ENCODE measurements around the gene USP33. TPM values are rescaled to one million over a fixed set of nuclear protein-coding genes. Genes with fewer than 3 reads are reported as not detected.

The USP33 gene
- total RNA-seq, 1 experiment from 2014 or later, result 61.6 TPM

DNA sequence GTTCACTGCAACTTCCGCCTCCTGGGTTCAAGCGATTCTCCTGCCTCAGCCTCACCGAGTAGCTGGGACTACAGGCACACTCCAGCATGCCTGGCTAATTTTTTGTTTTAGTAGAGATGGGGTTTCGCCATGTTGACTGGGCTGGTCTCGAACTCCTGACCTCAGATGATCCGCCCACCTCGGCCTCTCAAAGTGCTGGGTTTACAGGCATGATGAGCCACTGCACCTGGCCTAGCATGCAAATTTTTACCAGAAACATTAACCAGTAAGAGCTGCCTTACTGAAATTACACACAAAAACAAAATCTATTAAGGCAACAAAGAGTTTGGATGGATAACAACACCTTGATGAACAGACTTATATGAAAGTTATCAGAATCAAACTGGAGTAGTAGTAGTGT lies 89.3 kb downstream of the USP33 start (continued):
- TF ChIP-seq OVOL2 (CRISPR knock-in tag; IDR thresholded peaks at IDR 0.05; ENCODE audit: borderline replicate concordance), result no peak
- TF ChIP-seq FOXK1 (CRISPR knock-in tag; IDR thresholded peaks at IDR 0.05), result no peak
- no peak for TF ChIP-seq JUN (CRISPR knock-in tag; IDR thresholded peaks at IDR 0.05)
- TF ChIP-seq, protein P1, sequence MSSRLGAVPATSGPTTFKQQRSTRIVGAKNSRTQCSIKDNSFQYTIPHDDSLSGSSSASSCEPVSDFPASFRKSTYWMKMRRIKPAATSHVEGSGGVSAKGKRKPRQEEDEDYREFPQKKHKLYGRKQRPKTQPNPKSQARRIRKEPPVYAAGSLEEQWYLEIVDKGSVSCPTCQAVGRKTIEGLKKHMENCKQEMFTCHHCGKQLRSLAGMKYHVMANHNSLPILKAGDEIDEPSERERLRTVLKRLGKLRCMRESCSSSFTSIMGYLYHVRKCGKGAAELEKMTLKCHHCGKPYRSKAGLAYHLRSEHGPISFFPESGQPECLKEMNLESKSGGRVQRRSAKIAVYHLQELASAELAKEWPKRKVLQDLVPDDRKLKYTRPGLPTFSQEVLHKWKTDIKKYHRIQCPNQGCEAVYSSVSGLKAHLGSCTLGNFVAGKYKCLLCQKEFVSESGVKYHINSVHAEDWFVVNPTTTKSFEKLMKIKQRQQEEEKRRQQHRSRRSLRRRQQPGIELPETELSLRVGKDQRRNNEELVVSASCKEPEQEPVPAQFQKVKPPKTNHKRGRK (CRISPR knock-in tag; IDR thresholded peaks at IDR 0.05; ENCODE audit: borderline replicate concordance), result no peak
- no peak for TF ChIP-seq ZNF416 (CRISPR knock-in tag; IDR thresholded peaks at IDR 0.05)
- TF ChIP-seq, protein P2, sequence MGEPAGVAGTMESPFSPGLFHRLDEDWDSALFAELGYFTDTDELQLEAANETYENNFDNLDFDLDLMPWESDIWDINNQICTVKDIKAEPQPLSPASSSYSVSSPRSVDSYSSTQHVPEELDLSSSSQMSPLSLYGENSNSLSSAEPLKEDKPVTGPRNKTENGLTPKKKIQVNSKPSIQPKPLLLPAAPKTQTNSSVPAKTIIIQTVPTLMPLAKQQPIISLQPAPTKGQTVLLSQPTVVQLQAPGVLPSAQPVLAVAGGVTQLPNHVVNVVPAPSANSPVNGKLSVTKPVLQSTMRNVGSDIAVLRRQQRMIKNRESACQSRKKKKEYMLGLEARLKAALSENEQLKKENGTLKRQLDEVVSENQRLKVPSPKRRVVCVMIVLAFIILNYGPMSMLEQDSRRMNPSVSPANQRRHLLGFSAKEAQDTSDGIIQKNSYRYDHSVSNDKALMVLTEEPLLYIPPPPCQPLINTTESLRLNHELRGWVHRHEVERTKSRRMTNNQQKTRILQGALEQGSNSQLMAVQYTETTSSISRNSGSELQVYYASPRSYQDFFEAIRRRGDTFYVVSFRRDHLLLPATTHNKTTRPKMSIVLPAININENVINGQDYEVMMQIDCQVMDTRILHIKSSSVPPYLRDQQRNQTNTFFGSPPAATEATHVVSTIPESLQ (CRISPR knock-in tag; IDR thresholded peaks at IDR 0.05), result no peak
- TF ChIP-seq, protein P3, sequence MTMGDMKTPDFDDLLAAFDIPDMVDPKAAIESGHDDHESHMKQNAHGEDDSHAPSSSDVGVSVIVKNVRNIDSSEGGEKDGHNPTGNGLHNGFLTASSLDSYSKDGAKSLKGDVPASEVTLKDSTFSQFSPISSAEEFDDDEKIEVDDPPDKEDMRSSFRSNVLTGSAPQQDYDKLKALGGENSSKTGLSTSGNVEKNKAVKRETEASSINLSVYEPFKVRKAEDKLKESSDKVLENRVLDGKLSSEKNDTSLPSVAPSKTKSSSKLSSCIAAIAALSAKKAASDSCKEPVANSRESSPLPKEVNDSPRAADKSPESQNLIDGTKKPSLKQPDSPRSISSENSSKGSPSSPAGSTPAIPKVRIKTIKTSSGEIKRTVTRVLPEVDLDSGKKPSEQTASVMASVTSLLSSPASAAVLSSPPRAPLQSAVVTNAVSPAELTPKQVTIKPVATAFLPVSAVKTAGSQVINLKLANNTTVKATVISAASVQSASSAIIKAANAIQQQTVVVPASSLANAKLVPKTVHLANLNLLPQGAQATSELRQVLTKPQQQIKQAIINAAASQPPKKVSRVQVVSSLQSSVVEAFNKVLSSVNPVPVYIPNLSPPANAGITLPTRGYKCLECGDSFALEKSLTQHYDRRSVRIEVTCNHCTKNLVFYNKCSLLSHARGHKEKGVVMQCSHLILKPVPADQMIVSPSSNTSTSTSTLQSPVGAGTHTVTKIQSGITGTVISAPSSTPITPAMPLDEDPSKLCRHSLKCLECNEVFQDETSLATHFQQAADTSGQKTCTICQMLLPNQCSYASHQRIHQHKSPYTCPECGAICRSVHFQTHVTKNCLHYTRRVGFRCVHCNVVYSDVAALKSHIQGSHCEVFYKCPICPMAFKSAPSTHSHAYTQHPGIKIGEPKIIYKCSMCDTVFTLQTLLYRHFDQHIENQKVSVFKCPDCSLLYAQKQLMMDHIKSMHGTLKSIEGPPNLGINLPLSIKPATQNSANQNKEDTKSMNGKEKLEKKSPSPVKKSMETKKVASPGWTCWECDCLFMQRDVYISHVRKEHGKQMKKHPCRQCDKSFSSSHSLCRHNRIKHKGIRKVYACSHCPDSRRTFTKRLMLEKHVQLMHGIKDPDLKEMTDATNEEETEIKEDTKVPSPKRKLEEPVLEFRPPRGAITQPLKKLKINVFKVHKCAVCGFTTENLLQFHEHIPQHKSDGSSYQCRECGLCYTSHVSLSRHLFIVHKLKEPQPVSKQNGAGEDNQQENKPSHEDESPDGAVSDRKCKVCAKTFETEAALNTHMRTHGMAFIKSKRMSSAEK (CRISPR knock-in tag; IDR thresholded peaks at IDR 0.05; ENCODE audit: borderline replicate concordance), result no peak
- no peak for TF ChIP-seq ATF1 (CRISPR knock-in tag; IDR thresholded peaks at IDR 0.05)

DNA sequence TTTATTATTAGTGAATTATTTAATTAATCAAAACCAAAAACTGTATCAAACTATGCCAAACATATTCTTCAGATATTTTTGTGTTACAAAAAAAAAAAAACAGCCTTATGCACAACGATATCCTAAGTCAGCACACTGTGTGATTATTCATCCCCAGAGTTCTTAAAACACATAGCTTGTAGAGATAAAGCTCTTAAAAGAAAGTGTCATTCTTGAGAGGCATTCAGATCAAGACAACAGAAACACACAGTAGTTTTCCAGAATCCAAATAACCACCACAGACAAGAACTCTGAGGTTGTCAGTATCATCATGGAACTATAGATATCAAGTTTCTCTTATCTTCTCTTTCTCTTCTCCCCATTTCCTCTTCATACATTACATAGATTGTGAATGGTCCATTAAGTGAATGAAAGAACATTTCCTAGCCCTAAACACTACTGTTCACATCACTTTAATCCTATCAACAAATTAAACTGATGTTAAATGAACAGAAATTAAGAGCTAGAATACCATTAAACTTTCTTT lies 90.7 kb downstream of the USP33 start:
- no peaks in the 10 kb centered on the region for H3K9me3 Mint-ChIP-seq
- TF ChIP-seq CREB1 (CRISPR knock-in tag; IDR thresholded peaks at IDR 0.05) (no peak), NR1H2 (CRISPR knock-in tag; IDR thresholded peaks at IDR 0.05) (no peak), ELF4 (CRISPR knock-in tag; IDR thresholded peaks at IDR 0.05; ENCODE audit: low read depth) (no peak), ZNF416 (CRISPR knock-in tag; IDR thresholded peaks at IDR 0.05) (no peak), NR2C2 (CRISPR knock-in tag; IDR thresholded peaks at IDR 0.05) (no peak), SMAD4 (CRISPR knock-in tag; IDR thresholded peaks at IDR 0.05) (no peak), KAT7 (CRISPR knock-in tag; IDR thresholded peaks at IDR 0.05; ENCODE audit: borderline replicate concordance) (no peak)
- TF ChIP-seq, protein P4, sequence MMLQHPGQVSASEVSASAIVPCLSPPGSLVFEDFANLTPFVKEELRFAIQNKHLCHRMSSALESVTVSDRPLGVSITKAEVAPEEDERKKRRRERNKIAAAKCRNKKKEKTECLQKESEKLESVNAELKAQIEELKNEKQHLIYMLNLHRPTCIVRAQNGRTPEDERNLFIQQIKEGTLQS (CRISPR knock-in tag; conservative IDR thresholded peaks at IDR 0.05), result no peak
- TF ChIP-seq, protein P5, sequence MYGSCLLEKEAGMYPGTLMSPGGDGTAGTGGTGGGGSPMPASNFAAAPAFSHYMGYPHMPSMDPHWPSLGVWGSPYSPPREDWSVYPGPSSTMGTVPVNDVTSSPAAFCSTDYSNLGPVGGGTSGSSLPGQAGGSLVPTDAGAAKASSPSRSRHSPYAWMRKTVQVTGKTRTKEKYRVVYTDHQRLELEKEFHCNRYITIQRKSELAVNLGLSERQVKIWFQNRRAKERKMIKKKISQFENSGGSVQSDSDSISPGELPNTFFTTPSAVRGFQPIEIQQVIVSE (CRISPR knock-in tag; IDR thresholded peaks at IDR 0.05; ENCODE audit: borderline replicate concordance), result no peak
- TF ChIP-seq, protein P6, sequence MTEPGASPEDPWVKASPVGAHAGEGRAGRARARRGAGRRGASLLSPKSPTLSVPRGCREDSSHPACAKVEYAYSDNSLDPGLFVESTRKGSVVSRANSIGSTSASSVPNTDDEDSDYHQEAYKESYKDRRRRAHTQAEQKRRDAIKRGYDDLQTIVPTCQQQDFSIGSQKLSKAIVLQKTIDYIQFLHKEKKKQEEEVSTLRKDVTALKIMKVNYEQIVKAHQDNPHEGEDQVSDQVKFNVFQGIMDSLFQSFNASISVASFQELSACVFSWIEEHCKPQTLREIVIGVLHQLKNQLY (CRISPR knock-in tag; IDR thresholded peaks at IDR 0.05), result no peak
- TF ChIP-seq, protein P7, sequence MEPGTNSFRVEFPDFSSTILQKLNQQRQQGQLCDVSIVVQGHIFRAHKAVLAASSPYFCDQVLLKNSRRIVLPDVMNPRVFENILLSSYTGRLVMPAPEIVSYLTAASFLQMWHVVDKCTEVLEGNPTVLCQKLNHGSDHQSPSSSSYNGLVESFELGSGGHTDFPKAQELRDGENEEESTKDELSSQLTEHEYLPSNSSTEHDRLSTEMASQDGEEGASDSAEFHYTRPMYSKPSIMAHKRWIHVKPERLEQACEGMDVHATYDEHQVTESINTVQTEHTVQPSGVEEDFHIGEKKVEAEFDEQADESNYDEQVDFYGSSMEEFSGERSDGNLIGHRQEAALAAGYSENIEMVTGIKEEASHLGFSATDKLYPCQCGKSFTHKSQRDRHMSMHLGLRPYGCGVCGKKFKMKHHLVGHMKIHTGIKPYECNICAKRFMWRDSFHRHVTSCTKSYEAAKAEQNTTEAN (CRISPR knock-in tag; IDR thresholded peaks at IDR 0.05), result no peak
- no peak for ATAC-seq
- no peaks in the 10 kb centered on the region for H3K36me3 Mint-ChIP-seq
- DNase-seq (ENCODE audit: low spot score), result no peak
- POLR2A ChIA-PET, result interaction anchor here (0.6 kb wide), 2 partner anchors 123 to 209 kb away, joined by 3 to 4 read pairs; no protein-coding TSS in a partner anchor
- no peaks in the 10 kb centered on the region for H3K27me3 Mint-ChIP-seq (ENCODE audit: low read depth)
- peaks cover 31% of the 10 kb centered on the region for H3K4me1 Mint-ChIP-seq
- CTCF ChIA-PET, result interaction anchor here (0.6 to 0.7 kb wide), 2 partner anchors 136 to 262 kb away, joined by 4 to 5 read pairs; no protein-coding TSS in a partner anchor
- no peak overlapping the region for H3K4me3 Mint-ChIP-seq
- H3K27ac Mint-ChIP-seq, result no peak overlapping the region; the same call in 1 of the 2 replicates

Data from WTC11 (cell line).